Spleen (tissue), 11 donors: Measurements from ENCODE around the gene GAS7. TPM values are rescaled to one million over a fixed set of nuclear protein-coding genes. Genes with fewer than 3 reads are reported as not detected.

Experiments
- DNase-seq: peaks from one replicate; pipeline ENCODE4 v3.0.0-alpha.2; 2020
- H3K27ac ChIP-seq, 8 donors: fragments of 200-600 bp; sonication (generic) in 7 of 8; 1 replicate in 4 of 8; 2 replicates in 4 of 8; pipeline versions ENCODE4 v1.5.0 to v1.8.0; 2016 to 2021; ENCODE audit warnings: inconsistent platforms in 4 of 8, mild to moderate bottlenecking in 4 of 8, moderate library complexity in 1 of 8
- H3K27me3 ChIP-seq, 7 donors: fragments of 200-600 bp; sonication (generic) in 6 of 7; replicated peaks in 1 of 7; 1 replicate in 4 of 7; 2 replicates in 3 of 7; pipeline versions ENCODE4 v1.5.0 to v1.8.0; 2016 to 2021; ENCODE audit warnings: inconsistent platforms in 3 of 7, mild to moderate bottlenecking in 1 of 7
- H3K36me3 ChIP-seq, 6 donors: fragments of 200-600 bp; sonication (generic) in 5 of 6; 1 replicate in 4 of 6; 2 replicates in 2 of 6; pipeline versions ENCODE4 v1.5.0 to v1.8.0; 2016 to 2021; ENCODE audit warnings: inconsistent platforms in 2 of 6
- H3K4me1 ChIP-seq, 6 donors: fragments of 200-600 bp; sonication (generic) in 5 of 6; 1 replicate in 3 of 6; 2 replicates in 3 of 6; pipeline versions ENCODE4 v1.5.0 to v1.8.0; 2016 to 2021; ENCODE audit warnings: inconsistent platforms in 3 of 6
- H3K4me3 ChIP-seq, 8 donors: fragments of 200-600 bp; sonication (generic) in 7 of 8; 1 replicate in 4 of 8; 2 replicates in 4 of 8; pipeline versions ENCODE4 v1.5.0 to v1.8.0; 2016 to 2021; ENCODE audit warnings: inconsistent platforms in 4 of 8, mild to moderate bottlenecking in 4 of 8, moderate library complexity in 2 of 8
- H3K9me3 ChIP-seq, 8 donors: fragments of 200-600 bp; sonication (generic) in 7 of 8; 1 replicate in 4 of 8; 2 replicates in 4 of 8; pipeline versions ENCODE4 v1.5.0 to v1.8.0; 2016 to 2021; ENCODE audit warnings: inconsistent platforms in 4 of 8
- POLR2A ChIP-seq, 3 donors: fragments of 450-650 bp; IDR thresholded peaks; one replicate each; pipeline ENCODE4 v1.5.1; 2017; ENCODE audit warnings: antibody characterized with exemption in 3 of 3, mild to moderate bottlenecking in 1 of 3
- POLR2AphosphoS5 ChIP-seq, 3 donors: sonication (generic); formaldehyde crosslinking; IDR thresholded peaks; one replicate each; pipeline ENCODE4 v1.5.1; 2017; ENCODE audit warnings: antibody characterized with exemption in 3 of 3
- WGBS, 5 donors: extraction: QIAGEN DNeasy Blood & Tissue Kit in 3 of 5; methylation state at CpG; one replicate each; pipeline versions ENCODE4 v1.1.5 to v1.1.7; 2013 to 2018; 5-methylcytosine and 5-hydroxymethylcytosine counted together
- intact Hi-C: fragments of 100-400 bp; cut with DNase I; formaldehyde crosslinking; loops from one replicate; pipeline ENCODE4 v1.15.0; 2023; ENCODE audit warnings: low total_unique reads
- polyA plus RNA-seq, 3 donors: library from polyadenylated mRNA; stranded (reverse); fragments of 200-250 nt; gene quantifications; one replicate each; pipeline ENCODE4 v1.2.1, GENCODE V29; 2013
- total RNA-seq, 7 donors: library from RNA; depleted of rRNA in 3 of 7; stranded (reverse); fragments of >200 nt in 3 of 7; fragmentation: NEBNext Ultra II Directional in 4 of 7; extraction: Animal tissue kit (Norgen Biotek cat#: 25700) in 4 of 7; gene quantifications; one replicate each; pipeline versions ENCODE4 v1.1.0 to v1.2.1, GENCODE V29; 2016 to 2021
- TF ChIP-seq, protein P1 (sequence below), 11 experiments: fragments of 200-600 bp in 7 of 11; fragments of 450-650 bp in 4 of 11; sonication (generic) in 4 of 11; IDR thresholded peaks in 8 of 11; conservative IDR thresholded peaks in 3 of 11; 1 replicate in 7 of 11; 2 replicates in 4 of 11; pipeline versions ENCODE4 v1.4.0 to v1.8.0; 2016 to 2021; ENCODE audit warnings: antibody characterized with exemption in 11 of 11, inconsistent platforms in 4 of 11, mild to moderate bottlenecking in 1 of 11
- donor health status: healthy with polysubstance abuse.
- donor health status: DM: no; HTN: no; CAD: no; lungs with moderate emphysema.
- donor health status: DM: no; HTN: no; CAD: no.
- donor health status: Bipolar disorder and iron deficiency.
- donor health status: healthy.
- donor health status: DM: no; HTN: no; CAD: no.
- donor health status: DM: yes; HTN: yes; CAD: no.

Gene GAS7
- total and polyA plus RNA-seq, 10 donors = 4.1 to 127 (median 60.9) TPM

GRCh38 chr17:10226930-10227695 lies 28.7 kb upstream of the GAS7 start:
- TF ChIP-seq POLR2A (IDR thresholded peaks at IDR 0.05) (no peak), POLR2AphosphoS5 (IDR thresholded peaks at IDR 0.05) (peak in 1 of 3 donors; percentile 39)
- TF ChIP-seq, protein P1, sequence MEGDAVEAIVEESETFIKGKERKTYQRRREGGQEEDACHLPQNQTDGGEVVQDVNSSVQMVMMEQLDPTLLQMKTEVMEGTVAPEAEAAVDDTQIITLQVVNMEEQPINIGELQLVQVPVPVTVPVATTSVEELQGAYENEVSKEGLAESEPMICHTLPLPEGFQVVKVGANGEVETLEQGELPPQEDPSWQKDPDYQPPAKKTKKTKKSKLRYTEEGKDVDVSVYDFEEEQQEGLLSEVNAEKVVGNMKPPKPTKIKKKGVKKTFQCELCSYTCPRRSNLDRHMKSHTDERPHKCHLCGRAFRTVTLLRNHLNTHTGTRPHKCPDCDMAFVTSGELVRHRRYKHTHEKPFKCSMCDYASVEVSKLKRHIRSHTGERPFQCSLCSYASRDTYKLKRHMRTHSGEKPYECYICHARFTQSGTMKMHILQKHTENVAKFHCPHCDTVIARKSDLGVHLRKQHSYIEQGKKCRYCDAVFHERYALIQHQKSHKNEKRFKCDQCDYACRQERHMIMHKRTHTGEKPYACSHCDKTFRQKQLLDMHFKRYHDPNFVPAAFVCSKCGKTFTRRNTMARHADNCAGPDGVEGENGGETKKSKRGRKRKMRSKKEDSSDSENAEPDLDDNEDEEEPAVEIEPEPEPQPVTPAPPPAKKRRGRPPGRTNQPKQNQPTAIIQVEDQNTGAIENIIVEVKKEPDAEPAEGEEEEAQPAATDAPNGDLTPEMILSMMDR (IDR thresholded peaks at IDR 0.05 in 8 of 11, conservative IDR thresholded peaks at IDR 0.05 in 3 of 11) = peak; percentile 47 to 91 (median 78)
- peaks cover 0 to 15% (median 1%) of the 10 kb centered on the region in 8 donors for H3K9me3 ChIP-seq
- peak; percentile 87 for DNase-seq
- no peaks in the 10 kb centered on the region for H3K27me3 ChIP-seq
- H3K4me1 ChIP-seq = peaks cover 0 to 9% (median 2%) of the 10 kb centered on the region in 6 donors
- WGBS, 5 donors = 56 to 75% (median 57%) methylated on average over 10 to 15 of the region's 15 CpGs
- no peaks in the 10 kb centered on the region for H3K36me3 ChIP-seq
- intact Hi-C loops = loop anchor here (10.0 kb wide), 1 partner anchor 262 kb away; no protein-coding TSS in a partner anchor
- H3K27ac ChIP-seq = no peak overlapping the region
- no peak overlapping the region for H3K4me3 ChIP-seq

- DNase-seq = no peak
- WGBS, 5 donors = 69 to 75% (median 71%) methylated on average over 8 of the region's 8 CpGs
- Histone ChIP-seq H3K4me3 (no peak overlapping the region), H3K9me3 (peaks cover 0 to 16% (median 4%) of the 10 kb centered on the region in 8 donors), H3K27ac (no peak overlapping the region), H3K36me3 (no peaks in the 10 kb centered on the region), H3K4me1 (peaks cover 0 to 9% (median 2%) of the 10 kb centered on the region in 6 donors), H3K27me3 (no peaks in the 10 kb centered on the region)
- intact Hi-C loops = loop anchor here (10.0 kb wide), 1 partner anchor 260 kb away; no protein-coding TSS in a partner anchor
- TF ChIP-seq, protein P1 (IDR thresholded peaks at IDR 0.05 in 8 of 11, conservative IDR thresholded peaks at IDR 0.05 in 3 of 11) = no peak
- no peak for TF ChIP-seq POLR2AphosphoS5 (IDR thresholded peaks at IDR 0.05)
- no peak for TF ChIP-seq POLR2A (IDR thresholded peaks at IDR 0.05)
Measured at GRCh38 chr17:10224582-10225195, 26.3 kb upstream of the GAS7 start.

GRCh38 chr17:10219193-10219592 lies 20.8 kb upstream of the GAS7 start:
- intact Hi-C loops = no loop called here
- DNase-seq = no peak
- H3K36me3 ChIP-seq = no peaks in the 10 kb centered on the region
- no peaks in the 10 kb centered on the region for H3K27me3 ChIP-seq
- no peak overlapping the region for H3K4me3 ChIP-seq
- H3K27ac ChIP-seq = no peak overlapping the region
- no peak for TF ChIP-seq POLR2A (IDR thresholded peaks at IDR 0.05)
- TF ChIP-seq, protein P1 (IDR thresholded peaks at IDR 0.05 in 8 of 11, conservative IDR thresholded peaks at IDR 0.05 in 3 of 11) = no peak
- TF ChIP-seq POLR2AphosphoS5 (IDR thresholded peaks at IDR 0.05) = no peak
- peaks cover 0 to 23% (median 9%) of the 10 kb centered on the region in 8 donors for H3K9me3 ChIP-seq
- H3K4me1 ChIP-seq = no peaks in the 10 kb centered on the region

GRCh38 chr17:10217916-10218315 lies 19.5 kb upstream of the GAS7 start:
- no peaks in the 10 kb centered on the region for H3K4me1 ChIP-seq
- peaks cover 0 to 22% (median 8%) of the 10 kb centered on the region in 8 donors for H3K9me3 ChIP-seq
- no peak overlapping the region for H3K4me3 ChIP-seq
- intact Hi-C loops = no loop called here
- no peaks in the 10 kb centered on the region for H3K36me3 ChIP-seq
- WGBS, 5 donors = 83 to 100% (median 89%) methylated on average over 1 of the region's 1 CpG
- no peaks in the 10 kb centered on the region for H3K27me3 ChIP-seq
- H3K27ac ChIP-seq = no peak overlapping the region
- no peak for DNase-seq
- no peak for TF ChIP-seq POLR2A (IDR thresholded peaks at IDR 0.05)
